Stomach (tissue), 9 donors: ENCODE results near the gene ZNFX1. TPM values are rescaled to one million over a fixed set of nuclear protein-coding genes. Genes with fewer than 3 reads are reported as not detected.

ENCODE experiments used
- DNase-seq, 2 donors: peaks; one replicate each; pipeline versions ENCODE4 v3.0.0 to v3.0.0-alpha.2; 2013 to 2019
- H3K27ac ChIP-seq, 5 donors: fragments of 200-600 bp in 4 of 5; sonication (generic) in 4 of 5; one replicate each; pipeline ENCODE4 v1.5.1; 2013 to 2019; ENCODE audit warnings: mild to moderate bottlenecking in 1 of 5, moderate library complexity in 1 of 5
- H3K27me3 ChIP-seq, 3 donors: fragments of 200-600 bp; sonication (generic); one replicate each; pipeline ENCODE4 v1.5.1; 2017 to 2019; ENCODE audit warnings: mixed run types in 1 of 3
- H3K36me3 ChIP-seq, 4 donors: fragments of 200-600 bp; sonication (generic); 1 replicate in 3 of 4; 2 replicates in 1 of 4; pipeline ENCODE4 v1.5.1; 2016 to 2019
- H3K4me1 ChIP-seq, 4 donors: fragments of 200-600 bp; sonication (generic); one replicate each; pipeline ENCODE4 v1.5.1; 2016 to 2019
- H3K4me3 ChIP-seq, 4 donors: fragments of 200-600 bp; sonication (generic) in 3 of 4; one replicate each; pipeline ENCODE4 v1.5.1; 2016 to 2019; ENCODE audit warnings: mild to moderate bottlenecking in 1 of 4
- H3K9me3 ChIP-seq, 4 donors: fragments of 200-600 bp; sonication (generic); one replicate each; pipeline ENCODE4 v1.5.1; 2016 to 2019
- CTCF ChIP-seq, 7 experiments: fragments of 450-650 bp in 4 of 7; fragments of 200-600 bp in 3 of 7; sonication (generic) in 3 of 7; IDR thresholded peaks; one replicate each; pipeline ENCODE4 v1.5.1; 2016 to 2019; ENCODE audit warnings: antibody characterized with exemption in 7 of 7, control low read depth in 2 of 7, mild to moderate bottlenecking in 1 of 7
- EP300 ChIP-seq: sonication (generic); formaldehyde crosslinking; IDR thresholded peaks from one replicate; pipeline ENCODE4 v1.6.1; 2017; ENCODE audit warnings: antibody characterized with exemption
- POLR2A ChIP-seq, 4 donors: fragments of 450-650 bp; IDR thresholded peaks; one replicate each; pipeline ENCODE4 v1.6.1; 2016; ENCODE audit warnings: antibody characterized with exemption in 4 of 4, control low read depth in 2 of 4, mild to moderate bottlenecking in 1 of 4, moderate library complexity in 1 of 4
- POLR2AphosphoS5 ChIP-seq, 3 donors: sonication (generic); formaldehyde crosslinking; IDR thresholded peaks; one replicate each; pipeline ENCODE4 v1.6.1; 2016; ENCODE audit warnings: antibody characterized with exemption in 3 of 3
- WGBS, 5 donors: extraction: QIAGEN DNeasy Blood & Tissue Kit in 3 of 5; methylation state at CpG; one replicate each; pipeline versions ENCODE4 v1.1.5 to v1.1.7; 2013 to 2018; 5-methylcytosine and 5-hydroxymethylcytosine counted together
- intact Hi-C: fragments of 100-400 bp; cut with DNase I; formaldehyde crosslinking; loops from one replicate; pipeline ENCODE4 v1.15.1; 2023; ENCODE audit warnings: low total_unique reads
- polyA plus RNA-seq, 3 donors: library from polyadenylated mRNA; stranded (reverse); fragments of 200-250 nt; gene quantifications; one replicate each; pipeline ENCODE4 v1.2.3, GENCODE V29; 2013
- total RNA-seq, 5 donors: library from RNA; depleted of rRNA; stranded (reverse); fragments of >200 nt; gene quantifications; one replicate each; pipeline versions ENCODE4 v1.1.0 to v1.2.3, GENCODE V29; 2014 to 2016
- donor health status: healthy with polysubstance abuse.
- donor health status: Bipolar disorder and iron deficiency.
- donor health status: healthy.

Gene ZNFX1
- total and polyA plus RNA-seq, 8 donors, result 5.2 to 29.6 (median 15.9) TPM

DNA sequence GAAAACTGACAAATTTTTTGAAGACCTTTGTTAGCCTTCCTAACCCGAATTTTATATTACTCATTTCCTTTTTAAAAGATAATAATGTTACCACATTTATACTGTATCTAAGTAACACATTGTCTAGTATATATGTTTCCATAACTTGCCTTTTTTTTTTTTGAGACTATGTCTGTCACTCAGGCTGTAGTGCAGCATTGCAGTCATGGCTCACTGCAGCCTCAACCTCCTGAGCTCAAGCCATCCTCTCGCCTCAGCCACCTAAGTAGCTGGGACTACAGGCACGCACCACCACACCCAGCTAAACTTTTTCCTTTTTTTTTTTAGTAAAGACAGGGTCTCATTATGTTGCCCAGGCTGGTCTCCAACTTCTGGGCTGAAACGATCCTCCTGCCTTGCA is 18.6 kb downstream of the ZNFX1 start:
- no peak for DNase-seq
- no peaks in the 10 kb centered on the region for H3K9me3 ChIP-seq
- WGBS, 5 donors, result 64 to 91% (median 77%) methylated on average over 4 of the region's 4 CpGs
- intact Hi-C loops, result no loop called here
- H3K36me3 ChIP-seq, result peaks cover 72 to 100% (median 100%) of the 10 kb centered on the region in 4 donors
- no peak overlapping the region for H3K4me3 ChIP-seq
- H3K4me1 ChIP-seq, result peaks cover 0 to 5% (median 0%) of the 10 kb centered on the region in 4 donors
- H3K27ac ChIP-seq, result no peak overlapping the region
- no peaks in the 10 kb centered on the region for H3K27me3 ChIP-seq
- TF ChIP-seq POLR2A (IDR thresholded peaks at IDR 0.05) (no peak), EP300 (no peak), POLR2AphosphoS5 (IDR thresholded peaks at IDR 0.05) (no peak), CTCF (IDR thresholded peaks at IDR 0.05) (no peak)

DNA sequence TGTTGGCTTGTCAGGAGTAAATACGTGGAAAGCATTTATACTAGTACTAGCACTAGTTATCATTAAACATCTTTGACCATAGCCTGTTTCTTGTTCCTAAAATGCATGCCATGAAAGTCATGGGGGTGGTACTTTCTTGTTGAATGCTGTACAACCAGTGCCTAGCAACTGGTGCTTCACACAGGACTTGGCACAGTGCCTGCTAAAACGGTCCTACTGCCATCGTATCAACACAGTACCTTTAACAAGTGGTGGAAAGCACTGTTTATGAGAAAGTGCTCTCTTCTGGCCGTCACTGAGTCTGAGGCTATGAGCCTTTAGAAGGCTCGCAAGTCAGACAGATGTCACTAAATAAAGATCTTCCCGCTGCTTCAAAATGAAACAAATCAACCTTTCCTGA is 21.6 kb downstream of the ZNFX1 start:
- intact Hi-C loops, result no loop called here
- Histone ChIP-seq H3K4me1 (peaks cover 0 to 5% (median 0%) of the 10 kb centered on the region in 4 donors), H3K4me3 (no peak overlapping the region), H3K9me3 (no peaks in the 10 kb centered on the region), H3K27me3 (no peaks in the 10 kb centered on the region), H3K27ac (no peak overlapping the region), H3K36me3 (peaks cover 79 to 100% (median 100%) of the 10 kb centered on the region in 4 donors)
- WGBS, 5 donors, result 74 to 78% (median 77%) methylated on average over 5 to 6 of the region's 6 CpGs
- no peak for DNase-seq
- TF ChIP-seq EP300, result no peak
- TF ChIP-seq CTCF (IDR thresholded peaks at IDR 0.05), result no peak
- no peak for TF ChIP-seq POLR2A (IDR thresholded peaks at IDR 0.05)
- TF ChIP-seq POLR2AphosphoS5 (IDR thresholded peaks at IDR 0.05), result no peak

DNA sequence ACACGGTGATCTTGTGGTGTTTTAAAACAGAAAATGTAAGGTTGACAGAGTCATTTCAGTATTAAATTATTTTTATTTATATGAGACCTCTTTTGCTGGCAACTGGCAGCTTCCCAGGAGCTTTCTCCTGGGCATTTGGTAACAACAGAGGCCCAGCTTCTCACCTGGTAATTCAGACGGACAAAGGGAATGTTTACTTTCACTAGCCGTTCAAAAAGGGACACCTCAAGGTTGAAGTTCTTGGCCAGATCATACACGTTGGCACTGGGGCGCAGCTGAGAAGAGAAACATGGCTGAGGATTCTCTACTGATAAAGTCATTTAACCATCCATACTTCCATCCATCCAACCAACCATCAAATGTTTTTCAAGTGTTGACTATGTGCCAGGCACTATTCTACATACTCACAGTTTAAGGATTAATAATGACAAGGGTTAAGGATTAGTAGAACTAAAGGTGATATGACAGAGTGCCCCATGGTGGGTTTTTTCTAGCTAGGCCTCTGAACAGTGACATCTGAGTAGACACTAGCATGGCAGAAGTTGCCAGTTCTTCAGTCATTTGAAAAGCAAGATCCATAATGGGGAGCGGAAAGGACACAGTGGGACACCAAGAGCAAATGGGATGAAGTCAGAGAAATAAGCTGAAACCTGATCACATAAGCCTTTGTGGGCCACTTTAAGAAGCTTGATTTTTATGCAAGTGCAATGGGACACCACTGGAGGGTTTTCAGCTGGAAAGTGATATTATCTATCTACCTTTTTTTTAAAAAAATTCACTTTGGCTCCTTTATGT is 25.1 kb downstream of the ZNFX1 start:
- no peak for TF ChIP-seq POLR2AphosphoS5 (IDR thresholded peaks at IDR 0.05)
- no peak for TF ChIP-seq POLR2A (IDR thresholded peaks at IDR 0.05)
- TF ChIP-seq CTCF (IDR thresholded peaks at IDR 0.05), result no peak

GRCh38 chr20:49248879-49249665 is 28.8 kb downstream of the ZNFX1 start:
- H3K27ac ChIP-seq, result no peak overlapping the region
- peaks cover 70 to 100% (median 100%) of the 10 kb centered on the region in 4 donors for H3K36me3 ChIP-seq
- intact Hi-C loops, result no loop called here
- H3K4me3 ChIP-seq, result no peak overlapping the region
- H3K27me3 ChIP-seq, result no peaks in the 10 kb centered on the region
- WGBS, 5 donors, result 85 to 88% (median 86%) methylated on average over 18 of the region's 18 CpGs
- DNase-seq, result no peak
- TF ChIP-seq POLR2AphosphoS5 (IDR thresholded peaks at IDR 0.05) (no peak), CTCF (IDR thresholded peaks at IDR 0.05) (no peak), POLR2A (IDR thresholded peaks at IDR 0.05) (no peak)
- H3K4me1 ChIP-seq, result peaks cover 0 to 18% (median 9%) of the 10 kb centered on the region in 4 donors
- H3K9me3 ChIP-seq, result no peaks in the 10 kb centered on the region

More for the DNA sequence above, 25.1 kb downstream of the ZNFX1 start:
- no peaks in the 10 kb centered on the region for H3K9me3 ChIP-seq
- no peaks in the 10 kb centered on the region for H3K4me1 ChIP-seq
- no peak for DNase-seq
- intact Hi-C loops, result no loop called here
- H3K4me3 ChIP-seq, result no peak overlapping the region
- H3K27me3 ChIP-seq, result no peaks in the 10 kb centered on the region
- H3K36me3 ChIP-seq, result peaks cover 89 to 100% (median 100%) of the 10 kb centered on the region in 4 donors
- WGBS, 5 donors, result 57 to 78% (median 65%) methylated on average over 6 of the region's 6 CpGs
- no peak overlapping the region for H3K27ac ChIP-seq
